HepG2 (cell line): Measurements from ENCODE around the gene DAB1. TPM values are rescaled to one million over a fixed set of nuclear protein-coding genes. Genes with fewer than 3 reads are reported as not detected.

Source experiments
- ATAC-seq: fragments of 200-7000 bp; cut with Tn5 transposase; 3 replicates; pipeline ENCODE4 v1.9.1; 2020; ENCODE audit warnings: mild to moderate bottlenecking, moderate library complexity
- BruUV-seq: library from RNA; stranded (reverse); fragments of 400-500 nt; replicated peaks from 2 replicates; lab custom pipeline; 2021; lab: Mats Ljungman, UMichigan
- CTCF ChIA-PET: fragments of 300-600 bp; formaldehyde crosslinking; extraction: SDS; loops from one replicate; lab custom pipeline; 2021; ENCODE audit warnings: low total read pairs, inconsistent platforms, low intra/inter-chr PET ratio; lab: Yijun Ruan, JAX
- POLR2A ChIA-PET: fragments of 350-600 bp; sonication (Branson Sonifier 250); formaldehyde crosslinking; loops from one replicate; lab custom pipeline; 2020; ENCODE audit warnings: antibody characterized with exemption, inconsistent platforms; lab: Yijun Ruan, JAX
- DNase-seq: peaks from one replicate; pipeline ENCODE4 v3.0.0-alpha.2; 2015; ENCODE audit warnings: low spot score
- FAIRE-seq: peaks from 3 replicates; lab custom pipeline; 2011; peaks lifted over from hg19 to GRCh38; lab: Jason Lieb, UNC
- H2AFZ ChIP-seq: one replicate; pipeline ENCODE4 v1.6.1; 2011; ENCODE audit warnings: low read length, inconsistent platforms
- H3K27ac ChIP-seq: fragments of 300-600 bp; 3 replicates; pipeline ENCODE4 v1.8.0; 2011; ENCODE audit warnings: mixed run types, mild to moderate bottlenecking, mixed read lengths, low read length, inconsistent platforms; ENCODE audit not compliant: insufficient read depth; ENCODE audit errors: extremely low read length
- H3K27me3 ChIP-seq, 2 experiments: fragments of 200-600 bp in 1 of 2; 2 replicates in 1 of 2; 3 replicates in 1 of 2; pipeline versions ENCODE4 v1.6.0 to v1.8.0; 2011; ENCODE audit warnings: low read length in 2 of 2, mild to moderate bottlenecking in 2 of 2, moderate library complexity in 2 of 2, inconsistent platforms in 1 of 2; ENCODE audit not compliant: insufficient read depth in 2 of 2, control insufficient read depth in 1 of 2
- H3K36me3 ChIP-seq, 2 experiments: fragments of 200-600 bp in 1 of 2; replicated peaks in 1 of 2; 2 replicates in 1 of 2; 3 replicates in 1 of 2; pipeline versions ENCODE4 v1.5.1 to v1.8.0; 2011; ENCODE audit warnings: low read length in 2 of 2, inconsistent platforms in 1 of 2; ENCODE audit not compliant: insufficient read depth in 2 of 2, control insufficient read depth in 1 of 2
- H3K4me1 ChIP-seq: 2 replicates; pipeline ENCODE4 v1.5.1; 2012; ENCODE audit warnings: low read length, inconsistent platforms; ENCODE audit not compliant: insufficient read depth
- H3K4me2 ChIP-seq: 2 replicates; pipeline ENCODE4 v1.6.0; 2011; ENCODE audit warnings: low read depth, low read length, inconsistent platforms
- H3K4me3 ChIP-seq, 3 experiments: fragments of 200-600 bp in 1 of 3; sonication (generic), shearing (Covaris generic) in 1 of 3; replicated peaks in 1 of 3; 2 replicates each; pipeline ENCODE4 v1.5.1; 2011 to 2016; ENCODE audit warnings: low read length in 3 of 3, inconsistent platforms in 2 of 3, low read depth in 2 of 3, mild to moderate bottlenecking in 2 of 3, control low read depth in 1 of 3, mixed read lengths in 1 of 3; ENCODE audit not compliant: insufficient read depth in 1 of 3
- H3K79me2 ChIP-seq: one replicate; pipeline ENCODE4 v1.6.1; 2011; ENCODE audit warnings: low read length, inconsistent platforms; ENCODE audit not compliant: insufficient read depth
- H3K9ac ChIP-seq: 2 replicates; pipeline ENCODE4 v1.6.0; 2011; ENCODE audit warnings: mild to moderate bottlenecking, low read depth, low read length, inconsistent platforms; ENCODE audit not compliant: insufficient read depth
- H3K9me3 ChIP-seq: 2 replicates; pipeline ENCODE4 v1.5.1; 2012; ENCODE audit warnings: mild to moderate bottlenecking, low read length
- H4K20me1 ChIP-seq: 2 replicates; pipeline ENCODE4 v1.6.0; 2011; ENCODE audit warnings: inconsistent platforms, mild to moderate bottlenecking, low read length, moderate library complexity; ENCODE audit not compliant: insufficient read depth
- CBX1 ChIP-seq: IDR thresholded peaks from one replicate; pipeline ENCODE4 v1.6.1; 2016; ENCODE audit warnings: antibody characterized with exemption, low read depth
- CEBPB ChIP-seq: IDR thresholded peaks from 2 replicates; pipeline ENCODE4 v1.6.1; 2011; ENCODE audit warnings: low read depth, low read length, improper control_type of control experiment, borderline replicate concordance
- CHD2 ChIP-seq: IDR thresholded peaks from 2 replicates; pipeline ENCODE4 v1.6.1; 2011; ENCODE audit warnings: low read depth, low read length, improper control_type of control experiment
- HINFP ChIP-seq: sonication (generic); formaldehyde crosslinking; IDR thresholded peaks from 2 replicates; pipeline ENCODE4 v1.4.0; 2020; ENCODE audit warnings: low read depth, mild to moderate bottlenecking, missing genetic modification reagents
- MED1 ChIP-seq: sonication (generic); formaldehyde crosslinking; IDR thresholded peaks from 2 replicates; pipeline ENCODE4 v1.4.0; 2020; ENCODE audit warnings: missing genetic modification reagents
- NFE2 ChIP-seq: sonication (generic); formaldehyde crosslinking; IDR thresholded peaks from 2 replicates; pipeline ENCODE4 v1.4.0; 2020; ENCODE audit warnings: missing genetic modification reagents
- ONECUT2 ChIP-seq: sonication (generic); formaldehyde crosslinking; IDR thresholded peaks from 2 replicates; pipeline ENCODE4 v1.4.0; 2020; ENCODE audit warnings: missing genetic modification reagents
- SETDB1 ChIP-seq: sonication (generic); formaldehyde crosslinking; IDR thresholded peaks from 2 replicates; pipeline ENCODE4 v1.5.1; 2020; ENCODE audit warnings: missing genetic modification reagents, mild to moderate bottlenecking, borderline replicate concordance
- SIX4 ChIP-seq: sonication (generic); formaldehyde crosslinking; IDR thresholded peaks from 2 replicates; pipeline ENCODE4 v1.4.0; 2020; ENCODE audit warnings: missing genetic modification reagents
- SRF ChIP-seq: IDR thresholded peaks from 2 replicates; pipeline ENCODE4 v1.6.1; 2011; ENCODE audit warnings: mild to moderate bottlenecking, low read depth, low read length, moderate library complexity
- TBX3 ChIP-seq: fragments of 450-650 bp; IDR thresholded peaks from 2 replicates; pipeline ENCODE4 v1.6.1; 2017; ENCODE audit warnings: antibody characterized with exemption, mild to moderate bottlenecking, inconsistent platforms, borderline replicate concordance
- ZBTB7B ChIP-seq: sonication (generic); formaldehyde crosslinking; IDR thresholded peaks from 2 replicates; pipeline ENCODE4 v1.4.0; 2020; ENCODE audit warnings: missing genetic modification reagents
- ZNF253 ChIP-seq: sonication (generic); formaldehyde crosslinking; IDR thresholded peaks from 2 replicates; pipeline ENCODE4 v1.8.0; 2022; ENCODE audit warnings: mild to moderate bottlenecking, missing genetic modification reagents, borderline replicate concordance
- ZNF432 ChIP-seq: sonication (generic); formaldehyde crosslinking; IDR thresholded peaks from 2 replicates; pipeline ENCODE4 v1.5.0; 2020; ENCODE audit warnings: missing genetic modification reagents, mild to moderate bottlenecking, borderline replicate concordance
- ZNF460 ChIP-seq: sonication (generic); formaldehyde crosslinking; IDR thresholded peaks from 2 replicates; pipeline ENCODE4 v1.5.1; 2020; ENCODE audit warnings: missing genetic modification reagents, mild to moderate bottlenecking, borderline replicate concordance
- ZNF678 ChIP-seq: sonication (generic); formaldehyde crosslinking; IDR thresholded peaks from 2 replicates; pipeline ENCODE4 v1.4.0; 2020; ENCODE audit warnings: mild to moderate bottlenecking, missing genetic modification reagents
- ZNF704 ChIP-seq: sonication (generic); formaldehyde crosslinking; IDR thresholded peaks from 2 replicates; pipeline ENCODE4 v1.8.1; 2023; ENCODE audit warnings: mild to moderate bottlenecking, inconsistent platforms, moderate library complexity, missing genetic modification reagents, borderline replicate concordance
- ZNF781 ChIP-seq: sonication (generic); formaldehyde crosslinking; IDR thresholded peaks from 2 replicates; pipeline ENCODE4 v1.5.1; 2020; ENCODE audit warnings: borderline replicate concordance, mild to moderate bottlenecking, missing genetic modification reagents; ENCODE audit errors: not compliant biosample characterization
- WGBS: methylation state at CpG from one replicate; pipeline ENCODE4 v1.1.6; 2017; ENCODE audit warnings: low lambda C conversion rate; 5-methylcytosine and 5-hydroxymethylcytosine counted together
- in situ Hi-C: cut with HindIII; loops from 2 replicates; pipeline ENCODE4 v1.10.0; 2017; ENCODE audit warnings: low pct_unique_long_range_greater_than_20kb; ENCODE audit not compliant: extremely low pct_ligation_motif_present
- intact Hi-C: fragments of 100-400 bp; cut with micrococcal nuclease; formaldehyde crosslinking; loops from one replicate; pipeline ENCODE4 v1.10.0; 2022; ENCODE audit not compliant: unreplicated experiment
- polyA plus RNA-seq, 8 experiments: library from polyadenylated mRNA; depleted of rRNA in 3 of 8; stranded (reverse) in 7 of 8; unstranded in 1 of 8; fragments of >200 nt; fragmentation: Illumina TruSeq in 4 of 8; extraction: Trizol in 4 of 8; gene quantifications; 2 replicates each; pipeline versions ENCODE4 v1.2.1 to v1.2.3, GENCODE V29; 2011 to 2016; ENCODE audit warnings: low read depth in 4 of 8, missing spikeins in 1 of 8, mixed read lengths in 1 of 8; ENCODE audit not compliant: insufficient read depth in 1 of 8
- total RNA-seq, 5 experiments: library from RNA; depleted of rRNA; stranded (reverse); fragments of >200 nt; fragmentation: Illumina TruSeq; extraction: Trizol; gene quantifications; 2 replicates each; pipeline ENCODE4 v1.2.3, GENCODE V29; 2016; ENCODE audit warnings: low read depth in 1 of 5

DAB1 gene
- total and polyA plus RNA-seq, 2 of the 13 experiments (the other 11 are each of a cell fraction or from before 2014, with no cell fraction given), result 0.04 to 0.13 TPM

GRCh38 chr1:57093122-57093521, 330.7 kb downstream of the DAB1 start:
- Histone ChIP-seq H3K9me3 (no peaks in the 10 kb centered on the region), H3K4me2 (no peak overlapping the region), H4K20me1 (no peaks in the 10 kb centered on the region), H3K27me3 (no peaks in the 10 kb centered on the region), H3K79me2 (no peaks in the 10 kb centered on the region), H3K36me3 (no peaks in the 10 kb centered on the region)
- no peak for TF ChIP-seq ZNF253 (CRISPR knock-in tag)
- no peak for TF ChIP-seq HINFP (CRISPR knock-in tag)
- TF ChIP-seq CHD2, result no peak
- TF ChIP-seq, all 625 proteins: peak for 0
- FAIRE-seq (no peak), DNase-seq (no peak), ATAC-seq (no peak)
- in situ Hi-C loops, result no loop called here
- Histone ChIP-seq H2AFZ (no peak overlapping the region), H3K4me3 (no peak overlapping the region), H3K27ac (no peak overlapping the region), H3K9ac (no peak overlapping the region), H3K4me1 (no peaks in the 10 kb centered on the region)
- CTCF ChIA-PET, result no interaction called here
- POLR2A ChIA-PET, result no interaction called here
- no TSS peak for BruUV-seq
- intact Hi-C loops, result no loop called here
- 49% methylated on average over 2 of the region's 3 CpGs for WGBS

GRCh38 chr1:57091642-57092041, 332.2 kb downstream of the DAB1 start:
- Histone ChIP-seq H3K4me3 (no peak overlapping the region), H3K9me3 (no peaks in the 10 kb centered on the region), H4K20me1 (no peaks in the 10 kb centered on the region), H2AFZ (no peak overlapping the region), H3K27me3 (no peaks in the 10 kb centered on the region), H3K27ac (no peak overlapping the region), H3K36me3 (no peaks in the 10 kb centered on the region), H3K79me2 (no peaks in the 10 kb centered on the region), H3K9ac (no peak overlapping the region), H3K4me2 (no peak overlapping the region), H3K4me1 (no peaks in the 10 kb centered on the region)
- no TSS peak for BruUV-seq
- intact Hi-C loops (no loop called here), in situ Hi-C loops (no loop called here)
- DNase-seq (no peak), FAIRE-seq (no peak), ATAC-seq (no peak)
- POLR2A ChIA-PET, result no interaction called here
- CTCF ChIA-PET, result no interaction called here
- 36% methylated on average over 1 of the region's 1 CpG for WGBS
- TF ChIP-seq ZNF678 (CRISPR knock-in tag), result no peak
- no peak for TF ChIP-seq ZBTB7B (CRISPR knock-in tag)
- TF ChIP-seq SETDB1, result no peak
- no peak for TF ChIP-seq ZNF781 (CRISPR knock-in tag)
- TF ChIP-seq CBX1, result no peak
- no peak for TF ChIP-seq ZNF432 (CRISPR knock-in tag)
- TF ChIP-seq ZNF704 (CRISPR knock-in tag), result no peak
- TF ChIP-seq SIX4 (CRISPR knock-in tag), result no peak
- no peak for TF ChIP-seq ZNF460 (CRISPR knock-in tag)
- TF ChIP-seq ONECUT2 (CRISPR knock-in tag), result no peak
- no peak for TF ChIP-seq MED1
- no peak for TF ChIP-seq NFE2 (CRISPR knock-in tag)
- no peak for TF ChIP-seq CEBPB
- TF ChIP-seq SRF, result no peak
- TF ChIP-seq TBX3, result no peak
